GM12872 (cell line): ENCODE results near the gene TSKU.

ENCODE experiments used
- CTCF ChIP-seq: IDR thresholded peaks from 3 replicates; pipeline ENCODE4 v1.5.1; 2011; ENCODE audit warnings: low read depth, mild to moderate bottlenecking, low read length, moderate library complexity; ENCODE audit not compliant: insufficient read depth

TSKU gene

GRCh38 chr11:76834151-76834550 is 51.0 kb downstream of the TSKU start:
- no peak for TF ChIP-seq CTCF

GRCh38 chr11:76835036-76835435 is 51.9 kb downstream of the TSKU start:
- TF ChIP-seq CTCF, result no peak

- no peak for TF ChIP-seq CTCF
These were observed 52.9 kb downstream of the TSKU start for GRCh38 chr11:76835928-76836612.

GRCh38 chr11:76836613-76837291 is 53.6 kb downstream of the TSKU start:
- no peak for TF ChIP-seq CTCF

GRCh38 chr11:76837696-76838677 is 54.8 kb downstream of the TSKU start:
- TF ChIP-seq CTCF, result no peak

GRCh38 chr11:76838678-76839068 is 55.5 kb downstream of the TSKU start:
- TF ChIP-seq CTCF, result no peak

GRCh38 chr11:76839311-76839710 is 56.2 kb downstream of the TSKU start:
- no peak for TF ChIP-seq CTCF
